Panc1 (cell line): Measurements from ENCODE around the gene ITGB4. TPM values are rescaled to one million over a fixed set of nuclear protein-coding genes. Genes with fewer than 3 reads are reported as not detected.

Source experiments
- ATAC-seq: fragments of 200-7000 bp; cut with Tn5 transposase; 2 replicates; pipeline ENCODE4 v1.9.1; 2020; ENCODE audit warnings: mild to moderate bottlenecking, moderate library complexity
- BruUV-seq: library from RNA; stranded (reverse); fragments of 400-500 nt; replicated peaks from 2 replicates; lab custom pipeline; 2021; lab: Mats Ljungman, UMichigan
- CTCF ChIA-PET: fragments of 300-600 bp; sonication (Branson Sonifier 250); formaldehyde crosslinking; loops from one replicate; lab custom pipeline; 2022; ENCODE audit warnings: antibody characterized with exemption; lab: Charles Lee
- POLR2A ChIA-PET: fragments of 300-600 bp; sonication (Branson Sonifier 250); formaldehyde crosslinking; loops from one replicate; lab custom pipeline; 2022; ENCODE audit warnings: antibody characterized with exemption; lab: Charles Lee
- DNase-seq: peaks from one replicate; pipeline ENCODE4 v3.0.0-alpha.2; 2010; ENCODE audit warnings: low read depth, low spot score
- H3K27ac ChIP-seq: 2 replicates; pipeline ENCODE4 v1.5.1; 2011; ENCODE audit warnings: mild to moderate bottlenecking, low read length, inconsistent platforms
- H3K27me3 ChIP-seq: fragments of 200-500 bp; sonication (Bioruptor generic); 2 replicates; pipeline ENCODE4 v1.6.0; 2014; ENCODE audit warnings: low read length, inconsistent platforms; ENCODE audit not compliant: control insufficient read depth, insufficient read depth
- H3K36me3 ChIP-seq: fragments of 200-500 bp; sonication (Bioruptor generic); 2 replicates; pipeline ENCODE4 v1.5.1; 2014; ENCODE audit warnings: inconsistent platforms, mild to moderate bottlenecking, low read length, moderate library complexity; ENCODE audit not compliant: control insufficient read depth, insufficient read depth
- H3K4me1 ChIP-seq: 2 replicates; pipeline ENCODE4 v1.5.1; 2011; ENCODE audit warnings: inconsistent platforms, mild to moderate bottlenecking, low read length, moderate library complexity; ENCODE audit not compliant: control insufficient read depth, insufficient read depth
- H3K4me3 ChIP-seq, 2 experiments: 2 replicates each; pipeline ENCODE4 v1.5.1; 2011 to 2012; ENCODE audit warnings: low read depth in 2 of 2, low read length in 2 of 2, mild to moderate bottlenecking in 2 of 2, inconsistent platforms in 1 of 2, moderate library complexity in 1 of 2
- H3K9me3 ChIP-seq: fragments of 200-500 bp; sonication (Bioruptor generic); 2 replicates; pipeline ENCODE4 v1.5.1; 2014; ENCODE audit warnings: low read depth, mild to moderate bottlenecking, inconsistent platforms, low read length, moderate library complexity; ENCODE audit not compliant: control insufficient read depth, insufficient read depth
- CTCF ChIP-seq: fragments of 450-650 bp; IDR thresholded peaks from 2 replicates; pipeline ENCODE4 v1.5.1; 2017; ENCODE audit warnings: mild to moderate bottlenecking
- POLR2AphosphoS5 ChIP-seq: IDR thresholded peaks from 2 replicates; pipeline ENCODE4 v1.6.1; 2012; ENCODE audit warnings: mild to moderate bottlenecking, low read depth, low read length, moderate library complexity
- REST ChIP-seq, 2 experiments: IDR thresholded peaks; 2 replicates each; pipeline ENCODE4 v1.6.1; 2011 to 2012; ENCODE audit warnings: low read depth in 2 of 2, control low read depth in 1 of 2, low read length in 1 of 2, mild to moderate bottlenecking in 1 of 2, moderate library complexity in 1 of 2; ENCODE audit not compliant: insufficient read depth in 1 of 2
- SIN3A ChIP-seq: IDR thresholded peaks from 2 replicates; pipeline ENCODE4 v1.6.1; 2012; ENCODE audit warnings: low read depth, mild to moderate bottlenecking, low read length, moderate library complexity, borderline replicate concordance; ENCODE audit not compliant: insufficient read depth
- TCF7L2 ChIP-seq: IDR thresholded peaks from 2 replicates; pipeline ENCODE4 v1.6.1; 2011; ENCODE audit warnings: mild to moderate bottlenecking, low read depth, low read length, inconsistent platforms
- in situ Hi-C: cut with HindIII; loops from 2 replicates; pipeline ENCODE4 v1.10.0; 2016; ENCODE audit warnings: low sequenced_read_pairs, low pct_unique_long_range_greater_than_20kb
- intact Hi-C: fragments of 100-400 bp; cut with micrococcal nuclease; formaldehyde crosslinking; loops from one replicate; pipeline ENCODE4 v1.10.0; 2022; ENCODE audit not compliant: unreplicated experiment
- total RNA-seq: library from RNA; stranded (reverse); gene quantifications from one replicate; pipeline ENCODE4 v1.2.1, GENCODE V29; 2021; ENCODE audit not compliant: unreplicated experiment

ITGB4 gene
- total RNA-seq, 1 experiment from 2014 or later = 100 TPM

- in situ Hi-C loops = no loop called here
- BruUV-seq = no TSS peak
- ATAC-seq (no peak), DNase-seq (no peak)
- intact Hi-C loops = no loop called here
- no peaks in the 10 kb centered on the region for H3K9me3 ChIP-seq
- no peak for TF ChIP-seq POLR2AphosphoS5
- no peak for TF ChIP-seq REST (IDR thresholded peaks at IDR 0.05; ENCODE audit: insufficient read depth in 1 of 2, low read depth in 2 of 2, low read length in 1 of 2)
- no peak for TF ChIP-seq SIN3A
- TF ChIP-seq CTCF = no peak
- H3K36me3 ChIP-seq = no peaks in the 10 kb centered on the region
- peaks cover 26% of the 10 kb centered on the region for H3K4me1 ChIP-seq
- no peaks in the 10 kb centered on the region for H3K27me3 ChIP-seq
- ChIA-PET POLR2A (no interaction called here), CTCF (interaction anchor here (1.0 kb wide), 1 partner anchor 63 kb away, joined by 9 read pairs; no protein-coding TSS in a partner anchor)
- H3K4me3 ChIP-seq = no peak overlapping the region
- 0 out of 2 replicates have a peak overlapping the region, but pooled peaks have one; percentile 10 for H3K27ac ChIP-seq
Observed at GRCh38 chr17:75685499-75685898, 35.8 kb upstream of the ITGB4 start.

- Histone ChIP-seq H3K27ac (no peak overlapping the region), H3K36me3 (no peaks in the 10 kb centered on the region), H3K4me1 (peaks cover 38% of the 10 kb centered on the region), H3K9me3 (no peaks in the 10 kb centered on the region), H3K4me3 (no peak overlapping the region), H3K27me3 (no peaks in the 10 kb centered on the region)
- intact Hi-C loops (no loop called here), in situ Hi-C loops (no loop called here)
- TF ChIP-seq SIN3A = no peak
- no peak for TF ChIP-seq CTCF
- no peak for TF ChIP-seq POLR2AphosphoS5
- no peak for TF ChIP-seq TCF7L2
- TF ChIP-seq REST (IDR thresholded peaks at IDR 0.05; ENCODE audit: insufficient read depth in 1 of 2, low read depth in 2 of 2, low read length in 1 of 2) = no peak
- DNase-seq (no peak), ATAC-seq (no peak)
- BruUV-seq = no TSS peak
- ChIA-PET CTCF (interaction anchor here (0.6 kb wide), 2 partner anchors 30 to 371 kb away, joined by 3 to 4 read pairs; no protein-coding TSS in a partner anchor), POLR2A (no interaction called here)
Observed at GRCh38 chr17:75688209-75688825, 32.9 kb upstream of the ITGB4 start.
